ENCODE results near the gene CCDC85A.

- TF ChIP-seq PATZ1 (CRISPR knock-in tag; IDR thresholded peaks at IDR 0.05; ENCODE audit: borderline replicate concordance), result no peak
- TF ChIP-seq ZFP3 (CRISPR knock-in tag; IDR thresholded peaks at IDR 0.05), result no peak
- no peak for TF ChIP-seq ZNF70 (CRISPR knock-in tag; IDR thresholded peaks at IDR 0.05)
- TF ChIP-seq TCF4 (CRISPR knock-in tag; IDR thresholded peaks at IDR 0.05; ENCODE audit: borderline replicate concordance), result no peak
- no peak for TF ChIP-seq SNAI2 (CRISPR knock-in tag; IDR thresholded peaks at IDR 0.05)
- no peak for TF ChIP-seq CSRNP3 (CRISPR knock-in tag; IDR thresholded peaks at IDR 0.05)
- no peak for TF ChIP-seq ARNTL (CRISPR knock-in tag; IDR thresholded peaks at IDR 0.05; ENCODE audit: borderline replicate concordance, low read depth)
These were observed 111.9 kb downstream of the CCDC85A start for GRCh38 chr2:56295666-56296065.

Measured in SK-N-SH treated with all-trans-retinoic acid at 6 μM for 48 hours (cell line).